SK-N-SH (cell line): ENCODE data around the gene ENTPD1. TPM values are rescaled to one million over a fixed set of nuclear protein-coding genes. Genes with fewer than 3 reads are reported as not detected.

Source experiments
- CTCF ChIA-PET: fragments of 300-600, 350-600 bp; formaldehyde crosslinking; extraction: SDS; loops from one replicate; lab custom pipeline; 2021; lab: Yijun Ruan, JAX
- POLR2A ChIA-PET: fragments of 350-600 bp; sonication (Branson Sonifier 250); formaldehyde crosslinking; extraction: SDS; loops from one replicate; lab custom pipeline; 2020; ENCODE audit warnings: antibody characterized with exemption, inconsistent platforms; lab: Yijun Ruan, JAX
- DNase-seq: peaks from one replicate; pipeline ENCODE4 v3.0.0; 2012
- H2AFZ ChIP-seq: fragments of 200-600 bp; sonication (generic); 2 replicates; pipeline ENCODE4 v1.8.1; 2016; ENCODE audit warnings: antibody characterized with exemption, mild to moderate bottlenecking, low read depth
- H3F3A ChIP-seq: fragments of 200-600 bp; sonication (generic); replicated peaks from 2 replicates; pipeline ENCODE3; 2016; ENCODE audit warnings: antibody characterized with exemption, mild to moderate bottlenecking; ENCODE audit not compliant: insufficient read depth
- H3K27ac ChIP-seq, 2 experiments: fragments of 200-500 bp in 1 of 2; fragments of 200-600 bp in 1 of 2; sonication (Bioruptor generic) in 1 of 2; sonication (generic), shearing (Covaris generic) in 1 of 2; 2 replicates each; pipeline versions ENCODE4 v1.5.1 to v1.6.1; 2014 to 2016; ENCODE audit warnings: low read depth in 2 of 2, inconsistent platforms in 1 of 2, low read length in 1 of 2, mild to moderate bottlenecking in 1 of 2, mixed read lengths in 1 of 2
- H3K27me3 ChIP-seq: fragments of 200-600 bp; sonication (generic), shearing (Covaris generic); 2 replicates; pipeline ENCODE4 v1.6.1; 2016; ENCODE audit warnings: mixed run types; ENCODE audit not compliant: insufficient read depth
- H3K36me3 ChIP-seq, 2 experiments: fragments of 200-500 bp in 1 of 2; fragments of 200-600 bp in 1 of 2; sonication (Bioruptor generic) in 1 of 2; sonication (generic) in 1 of 2; replicated peaks in 1 of 2; 2 replicates each; pipeline versions ENCODE3 to v1.5.1; 2014 to 2016; ENCODE audit warnings: low read length in 1 of 2, mild to moderate bottlenecking in 1 of 2; ENCODE audit not compliant: insufficient read depth in 2 of 2, control insufficient read depth in 1 of 2
- H3K4me1 ChIP-seq, 2 experiments: fragments of 200-500 bp in 1 of 2; fragments of 200-600 bp in 1 of 2; sonication (Bioruptor generic) in 1 of 2; sonication (generic), shearing (Covaris generic) in 1 of 2; 2 replicates each; pipeline versions ENCODE4 v1.5.1 to v1.6.1; 2014 to 2016; ENCODE audit warnings: low read depth in 1 of 2, low read length in 1 of 2, mixed run types in 1 of 2; ENCODE audit not compliant: insufficient read depth in 2 of 2, control insufficient read depth in 1 of 2
- H3K4me2 ChIP-seq: fragments of 200-600 bp; sonication (generic), shearing (Covaris generic); 2 replicates; pipeline ENCODE4 v1.6.1; 2017; ENCODE audit warnings: mixed run types
- H3K4me3 ChIP-seq, 2 experiments: fragments of 200-500 bp in 1 of 2; fragments of 200-600 bp in 1 of 2; sonication (Bioruptor generic) in 1 of 2; sonication (generic), shearing (Covaris generic) in 1 of 2; 2 replicates each; pipeline versions ENCODE4 v1.5.1 to v1.8.1; 2014 to 2016; ENCODE audit warnings: low read depth in 2 of 2, inconsistent platforms in 1 of 2, low read length in 1 of 2, mild to moderate bottlenecking in 1 of 2, mixed read lengths in 1 of 2, moderate library complexity in 1 of 2
- H3K79me2 ChIP-seq: fragments of 200-600 bp; sonication (generic); 2 replicates; pipeline ENCODE4 v1.8.1; 2017; ENCODE audit warnings: mild to moderate bottlenecking; ENCODE audit not compliant: insufficient read depth
- H3K9ac ChIP-seq: fragments of 200-600 bp; sonication (generic); 2 replicates; pipeline ENCODE4 v1.6.1; 2017; ENCODE audit warnings: mixed run types
- H3K9me2 ChIP-seq: fragments of 200-600 bp; sonication (generic); 2 replicates; pipeline ENCODE4 v1.6.1; 2017; ENCODE audit warnings: mixed run types
- H3K9me3 ChIP-seq: fragments of 200-600 bp; sonication (generic); 2 replicates; pipeline ENCODE4 v1.6.1; 2017; ENCODE audit warnings: mixed run types, mild to moderate bottlenecking, moderate library complexity
- H4K20me1 ChIP-seq: fragments of 200-600 bp; sonication (generic); 2 replicates; pipeline ENCODE4 v1.6.1; 2017; ENCODE audit warnings: mild to moderate bottlenecking, mixed run types; ENCODE audit not compliant: insufficient read depth
- CHD2 ChIP-seq: fragments of 150-350 bp; IDR thresholded peaks from 2 replicates; pipeline ENCODE4 v1.6.1; 2018; ENCODE audit warnings: low read length; ENCODE audit not compliant: partially characterized antibody
- ELF1 ChIP-seq: IDR thresholded peaks from 2 replicates; pipeline ENCODE4 v1.4.0; 2012
- EZH2phosphoT487 ChIP-seq: fragments of 200-600 bp; sonication (generic); IDR thresholded peaks from 2 replicates; pipeline ENCODE4 v1.6.1; 2017; ENCODE audit warnings: low read depth, mixed run types, mild to moderate bottlenecking, antibody characterized with exemption, moderate library complexity, borderline replicate concordance
- FOXM1 ChIP-seq: IDR thresholded peaks from 2 replicates; pipeline ENCODE4 v1.4.0; 2012; ENCODE audit warnings: low read depth, mild to moderate bottlenecking
- GABPA ChIP-seq: IDR thresholded peaks from 2 replicates; pipeline ENCODE4 v1.4.0; 2012; ENCODE audit warnings: low read depth, mild to moderate bottlenecking
- IRF3 ChIP-seq: fragments of 150-350 bp; IDR thresholded peaks from 2 replicates; pipeline ENCODE4 v1.6.1; 2016; ENCODE audit warnings: mild to moderate bottlenecking, low read depth, low read length
- MAX ChIP-seq: IDR thresholded peaks from 2 replicates; pipeline ENCODE4 v1.4.0; 2012; ENCODE audit warnings: low read depth
- MEF2A ChIP-seq: IDR thresholded peaks from 2 replicates; pipeline ENCODE4 v1.4.0; 2012; ENCODE audit warnings: low read depth, borderline replicate concordance
- MXI1 ChIP-seq: IDR thresholded peaks from 2 replicates; pipeline ENCODE4 v1.6.1; 2012; ENCODE audit warnings: mild to moderate bottlenecking, low read depth, low read length, improper control_type of control experiment
- NRF1 ChIP-seq: IDR thresholded peaks from 2 replicates; pipeline ENCODE4 v1.6.1; 2012; ENCODE audit warnings: low read depth, mild to moderate bottlenecking, low read length
- PBX3 ChIP-seq: IDR thresholded peaks from 2 replicates; pipeline ENCODE4; 2012
- REST ChIP-seq: IDR thresholded peaks from 2 replicates; pipeline ENCODE4 v1.6.1; 2012; ENCODE audit warnings: mild to moderate bottlenecking, low read depth, low read length, moderate library complexity
- SIN3A ChIP-seq: IDR thresholded peaks from 2 replicates; pipeline ENCODE4 v1.6.1; 2012; ENCODE audit warnings: low read depth, mild to moderate bottlenecking, low read length, moderate library complexity, borderline replicate concordance
- SMC3 ChIP-seq: IDR thresholded peaks from 2 replicates; pipeline ENCODE4 v1.6.1; 2012; ENCODE audit warnings: low read depth, low read length, improper control_type of control experiment
- TCF12 ChIP-seq: IDR thresholded peaks from 2 replicates; pipeline ENCODE4 v1.4.0; 2012
- TEAD4 ChIP-seq: IDR thresholded peaks from 2 replicates; pipeline ENCODE4 v1.4.0; 2012; ENCODE audit warnings: mild to moderate bottlenecking, borderline replicate concordance; ENCODE audit not compliant: insufficient read depth
- USF2 ChIP-seq: fragments of 150-350 bp; IDR thresholded peaks from 2 replicates; pipeline ENCODE4 v1.6.1; 2017; ENCODE audit warnings: antibody characterized with exemption, low read length, low read depth, borderline replicate concordance
- ZBTB33 ChIP-seq: IDR thresholded peaks from 2 replicates; pipeline ENCODE4 v1.4.0; 2012; ENCODE audit warnings: low read depth, borderline replicate concordance
- WGBS: methylation state at CpG from one replicate; pipeline ENCODE4 v1.1.6; 2017; ENCODE audit warnings: low lambda C conversion rate; 5-methylcytosine and 5-hydroxymethylcytosine counted together
- polyA plus RNA-seq, 3 experiments: library from polyadenylated mRNA; depleted of rRNA; stranded (reverse); fragments of >200 nt; gene quantifications; 2 replicates each; pipeline ENCODE4 v1.2.3, GENCODE V29; 2012

ENTPD1 gene
- polyA plus RNA-seq, 1 of the 3 experiments (the other 2 are of a cell fraction): 0.02 TPM

- no peaks in the 10 kb centered on the region for H3F3A ChIP-seq
- no peak overlapping the region for H3K9ac ChIP-seq
- H3K9me3 ChIP-seq: no peaks in the 10 kb centered on the region
- DNase-seq: no peak
- H4K20me1 ChIP-seq: no peaks in the 10 kb centered on the region
- H3K27me3 ChIP-seq: 0 out of 2 replicates have a peak, but pooled peaks cover 4% of the 10 kb centered on the region
- POLR2A ChIA-PET: no interaction called here
- H3K9me2 ChIP-seq: no peaks in the 10 kb centered on the region
- H2AFZ ChIP-seq: no peak overlapping the region
- 0% methylated on average over 1 of the region's 1 CpG for WGBS
- no peaks in the 10 kb centered on the region for H3K4me1 ChIP-seq
- no peak overlapping the region for H3K4me3 ChIP-seq
- H3K27ac ChIP-seq: no peak overlapping the region
- CTCF ChIA-PET: interaction anchor here (1.3 kb wide), 1 partner anchor 87 kb away, joined by 3 read pairs; no protein-coding TSS in a partner anchor
- H3K79me2 ChIP-seq: no peaks in the 10 kb centered on the region
- H3K4me2 ChIP-seq: no peak overlapping the region
- no peaks in the 10 kb centered on the region for H3K36me3 ChIP-seq
- TF ChIP-seq USF2 (no peak), MEF2A (no peak), NRF1 (no peak), SIN3A (no peak), SMC3 (no peak), CHD2 (no peak), GABPA (no peak), FOXM1 (no peak), ZBTB33 (no peak), REST (no peak), EZH2phosphoT487 (no peak), TCF12 (no peak), MAX (no peak), MXI1 (no peak), ELF1 (no peak), PBX3 (no peak), IRF3 (no peak), TEAD4 (no peak)
These were observed 65.8 kb downstream of the ENTPD1 start for GRCh38 chr10:95821720-95822119.
